ENCODE results near the gene CDK5RAP2.
"Not testable (repeated sequence)": the region's sequence is repeated elsewhere in the genome, so short reads cannot be mapped to it uniquely, and the experiment has no call there.

CDK5RAP2 gene

GRCh38 chr9:120580051-120580896 is at the start of gene CDK5RAP2:
TSS of gene CDK5RAP2 (minus strand) at chr9:120580167. CDS start at chr9:120579978, 189 bp downstream.
- peak; percentile 84 for DNase-seq (ENCODE audit: low read depth, low spot score)

DNA sequence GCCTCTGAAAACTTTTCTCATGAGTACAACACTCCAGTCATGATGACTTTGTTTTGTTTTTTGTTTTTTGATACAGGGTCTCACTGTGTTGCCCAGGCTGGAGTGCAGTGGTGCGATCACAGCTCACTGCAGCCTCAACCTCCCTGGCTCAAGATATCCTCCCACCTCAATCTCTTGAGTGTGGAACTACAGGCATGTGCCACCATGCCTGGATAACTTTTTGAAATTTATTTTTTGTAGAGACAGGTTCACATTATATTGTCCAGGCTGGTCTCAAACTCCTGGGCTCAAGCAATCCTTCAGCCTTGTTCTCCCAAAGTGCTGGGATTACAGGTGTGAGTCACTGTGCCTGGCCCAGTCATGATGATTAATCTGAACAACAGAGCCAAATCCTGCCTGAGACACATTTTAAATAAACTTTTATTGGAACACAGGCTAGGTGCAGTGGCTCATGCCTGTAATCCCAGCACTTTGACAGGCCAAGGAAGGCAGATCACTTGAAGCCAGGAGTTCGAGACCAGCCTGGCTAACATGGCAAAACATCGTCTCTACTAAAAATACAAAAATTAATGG is 49.0 kb upstream of the CDK5RAP2 start:
- not testable (repeated sequence) for DNase-seq (ENCODE audit: low read depth, low spot score)

- no peak for DNase-seq (ENCODE audit: low read depth, low spot score)
Observed at GRCh38 chr9:120628207-120628924, 48.4 kb upstream of the CDK5RAP2 start.

DNA sequence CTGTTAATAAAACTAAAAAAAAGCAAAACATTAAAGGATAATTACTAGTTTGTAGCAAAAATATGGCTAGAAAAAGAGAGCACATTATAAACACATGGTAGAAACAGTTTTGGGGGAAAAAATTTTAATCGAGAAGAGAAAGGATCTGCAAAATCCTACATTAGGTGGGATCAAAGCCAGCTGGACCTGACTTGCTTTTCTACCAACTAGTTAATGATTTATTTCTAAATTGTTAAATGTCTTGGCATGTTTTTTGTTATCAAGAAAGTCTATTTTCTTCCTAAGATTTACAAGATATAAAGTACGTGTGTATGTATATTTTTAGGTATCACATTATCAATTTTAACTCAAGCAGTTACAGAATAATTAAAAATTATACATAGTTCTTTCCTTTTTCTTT is 47.1 kb upstream of the CDK5RAP2 start:
- no peak for DNase-seq (ENCODE audit: low read depth, low spot score)

GRCh38 chr9:120626512-120626911 is 46.5 kb upstream of the CDK5RAP2 start:
- DNase-seq (ENCODE audit: low read depth, low spot score): no peak

GRCh38 chr9:120625222-120625621 is 45.3 kb upstream of the CDK5RAP2 start:
- DNase-seq (ENCODE audit: low read depth, low spot score): no peak

GRCh38 chr9:120622790-120623189 is 42.8 kb upstream of the CDK5RAP2 start:
- no peak for DNase-seq (ENCODE audit: low read depth, low spot score)

DNA sequence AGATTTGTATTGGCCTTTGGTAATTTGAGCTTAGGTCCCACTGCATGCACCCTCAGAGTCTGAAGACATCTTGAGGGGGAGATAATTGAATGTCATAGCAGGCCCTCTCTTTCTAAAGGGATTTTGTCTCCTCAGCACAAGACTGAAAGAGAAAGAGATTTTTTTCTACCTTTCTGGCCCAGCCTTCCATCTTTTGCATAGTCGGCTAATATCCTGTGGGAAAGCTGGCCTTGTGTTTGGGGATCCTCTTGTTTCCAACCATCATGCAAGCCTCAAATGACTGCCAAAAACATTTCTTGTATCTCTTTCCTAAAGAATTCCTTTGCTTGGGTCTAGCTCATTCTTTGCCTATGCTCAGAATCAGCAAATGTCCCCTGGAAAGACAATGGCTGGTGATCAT is 42.0 kb upstream of the CDK5RAP2 start:
- no peak for DNase-seq (ENCODE audit: low read depth, low spot score)

GRCh38 chr9:120619751-120620655 is 40.0 kb upstream of the CDK5RAP2 start:
- DNase-seq (ENCODE audit: low read depth, low spot score): peak; percentile 9

GRCh38 chr9:120616966-120617935 is 37.3 kb upstream of the CDK5RAP2 start:
- DNase-seq (ENCODE audit: low read depth, low spot score): no peak

DNA sequence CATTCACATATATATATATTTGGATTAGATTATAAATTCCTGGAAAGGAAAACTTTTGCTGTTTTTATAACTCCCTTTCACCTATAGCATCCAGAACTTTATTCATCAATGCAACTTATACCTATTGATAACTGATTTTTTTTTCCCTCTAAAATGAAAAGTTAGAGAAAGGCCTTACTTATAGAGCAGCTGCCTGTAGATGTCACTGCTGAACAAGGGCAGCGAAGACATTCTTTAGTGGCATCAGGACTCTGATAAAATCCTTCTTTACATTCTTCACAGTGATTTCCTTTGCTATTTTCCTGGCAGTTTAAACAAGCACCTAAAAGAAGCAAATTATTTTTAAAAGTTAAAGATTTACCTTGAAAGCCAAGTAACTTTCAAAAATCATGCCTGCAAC is 32.3 kb upstream of the CDK5RAP2 start:
- DNase-seq (ENCODE audit: low read depth, low spot score): no peak

- DNase-seq (ENCODE audit: low read depth, low spot score): no peak
Observed at GRCh38 chr9:120611690-120612068, 31.7 kb upstream of the CDK5RAP2 start.

DNA sequence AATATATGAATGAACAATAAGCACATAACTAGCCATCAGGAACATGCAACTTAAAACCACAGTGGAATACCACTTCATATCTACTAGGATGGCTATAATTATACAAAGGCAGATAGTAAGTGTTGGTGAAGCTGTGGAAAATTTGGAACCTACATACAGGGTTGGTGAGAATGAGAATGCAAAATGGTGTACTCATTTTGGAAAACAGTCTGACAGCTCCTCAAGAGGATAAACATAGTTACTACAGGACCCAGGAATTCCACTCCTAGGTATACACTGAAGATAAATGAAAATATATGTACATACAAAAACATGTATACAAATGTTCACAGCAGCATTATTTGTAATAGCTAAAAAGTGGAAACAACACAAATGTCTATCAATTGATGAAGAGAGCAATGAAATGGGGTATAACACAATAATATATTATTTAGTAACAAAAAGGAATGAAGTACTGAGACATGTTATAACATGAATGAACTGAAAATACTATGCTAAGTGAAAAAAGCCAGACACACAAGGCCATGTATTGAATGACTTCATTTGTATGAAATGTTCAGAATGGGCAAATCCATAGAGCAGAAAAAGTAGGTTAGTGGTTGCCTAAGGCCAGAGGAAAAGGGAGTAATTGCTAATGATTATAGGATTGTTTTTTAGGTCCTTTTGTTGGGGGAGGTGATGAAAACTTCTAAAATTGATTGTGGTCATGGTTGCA is 31.2 kb upstream of the CDK5RAP2 start:
- no peak for DNase-seq (ENCODE audit: low read depth, low spot score)

GRCh38 chr9:120609636-120610035 is 29.7 kb upstream of the CDK5RAP2 start:
- DNase-seq (ENCODE audit: low read depth, low spot score): no peak

DNA sequence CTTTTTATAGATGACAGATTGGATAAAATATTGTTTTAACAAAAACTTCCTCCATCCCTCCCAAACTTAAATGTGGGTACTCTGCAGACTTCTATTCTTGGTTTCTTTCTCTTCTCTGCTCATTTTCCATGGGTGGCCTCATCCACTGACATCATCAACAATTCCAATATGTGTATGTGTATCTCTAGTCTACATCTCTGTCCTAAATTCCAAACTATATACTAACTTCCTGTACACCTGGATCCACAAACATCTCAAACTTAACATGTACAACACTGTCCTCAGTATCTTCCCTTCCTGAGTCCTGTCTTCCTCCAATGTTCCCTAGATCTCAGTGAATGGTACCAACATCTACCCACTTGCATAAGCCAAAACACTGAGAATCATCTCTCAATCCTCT is 28.5 kb upstream of the CDK5RAP2 start:
- no peak for DNase-seq (ENCODE audit: low read depth, low spot score)

- no peak for DNase-seq (ENCODE audit: low read depth, low spot score)
Observed at GRCh38 chr9:120603591-120603990, 23.6 kb upstream of the CDK5RAP2 start.

DNA sequence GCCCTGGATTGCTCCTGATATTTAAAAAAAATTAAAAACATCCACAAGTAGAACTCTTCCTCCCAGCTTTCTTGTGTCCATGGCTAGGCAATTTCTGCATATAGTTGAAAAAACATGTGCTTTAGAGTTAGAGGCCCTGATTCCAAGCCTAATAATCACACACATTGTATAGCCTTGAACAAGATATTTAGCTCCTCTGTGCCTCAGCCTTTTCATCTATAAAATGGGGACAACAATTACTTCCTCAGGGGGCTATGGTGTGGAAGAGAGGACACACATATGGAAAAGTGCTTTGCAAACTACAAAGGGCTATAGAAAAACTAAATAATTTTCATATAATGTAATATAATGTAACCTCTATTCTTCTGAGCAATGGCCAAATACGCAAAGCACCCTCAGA is 23.0 kb upstream of the CDK5RAP2 start:
- no peak for DNase-seq (ENCODE audit: low read depth, low spot score)

DNA sequence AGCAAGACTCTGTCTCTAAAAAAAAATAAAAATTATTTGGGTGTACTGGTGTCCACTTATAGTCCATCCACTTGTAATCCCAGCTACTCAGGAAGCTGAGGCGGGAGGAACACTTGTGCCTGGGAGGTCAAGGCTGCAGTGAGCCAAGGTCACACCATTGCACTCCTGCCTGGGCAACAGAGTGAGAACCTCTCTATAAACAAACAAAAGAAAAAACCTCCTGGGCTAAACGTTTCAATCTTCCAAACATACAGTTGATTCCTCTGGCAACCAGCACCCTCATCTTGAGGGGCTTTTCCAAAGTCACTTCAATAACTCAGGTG is 13.9 kb upstream of the CDK5RAP2 start:
- DNase-seq (ENCODE audit: low read depth, low spot score): no peak

GRCh38 chr9:120593250-120593954 is 13.4 kb upstream of the CDK5RAP2 start:
- DNase-seq (ENCODE audit: low read depth, low spot score): no peak

Data from activated naive CD8-positive, alpha-beta T cell treated with anti-CD3 and anti-CD28 coated beads, Interleukin-2, amount 50 U/mL, for 16 hours (primary cell).